BE2C (cell line): Measurements from ENCODE around the gene SPTLC3.

ENCODE experiments used
- DNase-seq: peaks from one replicate; pipeline ENCODE4 v3.0.0-alpha.2; 2020
- H3K27me3 ChIP-seq: fragments of 250-450 bp; sonication (Bioruptor Pico); 2 replicates; pipeline ENCODE4 v1.5.1; 2020; ENCODE audit warnings: mild to moderate bottlenecking
- H3K36me3 ChIP-seq: fragments of 250-450 bp; sonication (Bioruptor Pico); 2 replicates; pipeline ENCODE4 v1.5.1; 2020; ENCODE audit warnings: mild to moderate bottlenecking
- H3K4me1 ChIP-seq: fragments of 250-450 bp; sonication (Bioruptor Pico); 2 replicates; pipeline ENCODE4 v1.5.1; 2020
- H3K4me3 ChIP-seq: 2 replicates; pipeline ENCODE4 v1.5.1; 2011; ENCODE audit warnings: low read depth, low read length
- H3K9me3 ChIP-seq: fragments of 250-450 bp; sonication (Bioruptor Pico); 2 replicates; pipeline ENCODE4 v1.5.1; 2020
- CTCF ChIP-seq: IDR thresholded peaks from 2 replicates; pipeline ENCODE4 v1.5.1; 2012; ENCODE audit warnings: mild to moderate bottlenecking, low read depth, low read length

The SPTLC3 gene

GRCh38 chr20:12966468-12967085 lies 42.2 kb upstream of the SPTLC3 start:
- DNase-seq: no peak
- Histone ChIP-seq H3K36me3 (no peaks in the 10 kb centered on the region), H3K9me3 (no peaks in the 10 kb centered on the region), H3K4me1 (no peaks in the 10 kb centered on the region), H3K27me3 (no peaks in the 10 kb centered on the region), H3K4me3 (no peak overlapping the region)
- TF ChIP-seq CTCF: 0 out of 2 replicates have a peak, but pooled peaks have one; percentile 9

GRCh38 chr20:12967932-12968331 lies 40.8 kb upstream of the SPTLC3 start:
- no peak for TF ChIP-seq CTCF
- H3K4me1 ChIP-seq: no peaks in the 10 kb centered on the region

GRCh38 chr20:12968472-12968871 lies 40.3 kb upstream of the SPTLC3 start:
- no peaks in the 10 kb centered on the region for H3K36me3 ChIP-seq
- DNase-seq: no peak
- no peaks in the 10 kb centered on the region for H3K27me3 ChIP-seq
- no peak for TF ChIP-seq CTCF
- no peak overlapping the region for H3K4me3 ChIP-seq
- H3K9me3 ChIP-seq: no peaks in the 10 kb centered on the region
- no peaks in the 10 kb centered on the region for H3K4me1 ChIP-seq

More at GRCh38 chr20:12967932-12968331, 40.8 kb upstream of the SPTLC3 start:
- Histone ChIP-seq H3K9me3 (no peaks in the 10 kb centered on the region), H3K4me3 (no peak overlapping the region), H3K36me3 (no peaks in the 10 kb centered on the region), H3K27me3 (no peaks in the 10 kb centered on the region)
- DNase-seq: no peak

- no peak for TF ChIP-seq CTCF
- H3K36me3 ChIP-seq: no peaks in the 10 kb centered on the region
- no peaks in the 10 kb centered on the region for H3K27me3 ChIP-seq
- H3K9me3 ChIP-seq: no peaks in the 10 kb centered on the region
- DNase-seq: no peak
- H3K4me1 ChIP-seq: no peaks in the 10 kb centered on the region
- H3K4me3 ChIP-seq: no peak overlapping the region
Observed at GRCh38 chr20:12969071-12969669, 39.6 kb upstream of the SPTLC3 start.

- H3K27me3 ChIP-seq: no peaks in the 10 kb centered on the region
- no peak overlapping the region for H3K4me3 ChIP-seq
- H3K9me3 ChIP-seq: no peaks in the 10 kb centered on the region
- TF ChIP-seq CTCF: 0 out of 2 replicates have a peak, but pooled peaks have one; percentile 13
- no peak for DNase-seq
- H3K36me3 ChIP-seq: no peaks in the 10 kb centered on the region
- no peaks in the 10 kb centered on the region for H3K4me1 ChIP-seq
Observed at GRCh38 chr20:12970372-12970821, 38.4 kb upstream of the SPTLC3 start.

- no peaks in the 10 kb centered on the region for H3K36me3 ChIP-seq
- H3K4me3 ChIP-seq: no peak overlapping the region
- no peaks in the 10 kb centered on the region for H3K27me3 ChIP-seq
- no peaks in the 10 kb centered on the region for H3K4me1 ChIP-seq
- no peak for TF ChIP-seq CTCF
- no peak for DNase-seq
- no peaks in the 10 kb centered on the region for H3K9me3 ChIP-seq
Observed at GRCh38 chr20:12975833-12976608, 32.8 kb upstream of the SPTLC3 start.
